HepG2 (cell line): ENCODE measurements around the gene PCBD1. TPM values are rescaled to one million over a fixed set of nuclear protein-coding genes. Genes with fewer than 3 reads are reported as not detected.

Source experiments
- ATAC-seq: fragments of 200-7000 bp; cut with Tn5 transposase; 3 replicates; pipeline ENCODE4 v1.9.1; 2020; ENCODE audit warnings: mild to moderate bottlenecking, moderate library complexity
- BruUV-seq: library from RNA; stranded (reverse); fragments of 400-500 nt; replicated peaks from 2 replicates; lab custom pipeline; 2021; lab: Mats Ljungman, UMichigan
- CTCF ChIA-PET: fragments of 300-600 bp; formaldehyde crosslinking; extraction: SDS; loops from one replicate; lab custom pipeline; 2021; ENCODE audit warnings: low total read pairs, inconsistent platforms, low intra/inter-chr PET ratio; lab: Yijun Ruan, JAX
- POLR2A ChIA-PET: fragments of 350-600 bp; sonication (Branson Sonifier 250); formaldehyde crosslinking; loops from one replicate; lab custom pipeline; 2020; ENCODE audit warnings: antibody characterized with exemption, inconsistent platforms; lab: Yijun Ruan, JAX
- DNase-seq: peaks from one replicate; pipeline ENCODE4 v3.0.0-alpha.2; 2015; ENCODE audit warnings: low spot score
- FAIRE-seq: peaks from 3 replicates; lab custom pipeline; 2011; peaks lifted over from hg19 to GRCh38; lab: Jason Lieb, UNC
- H2AFZ ChIP-seq: one replicate; pipeline ENCODE4 v1.6.1; 2011; ENCODE audit warnings: low read length, inconsistent platforms
- H3K27ac ChIP-seq: fragments of 300-600 bp; 3 replicates; pipeline ENCODE4 v1.8.0; 2011; ENCODE audit warnings: mixed run types, mild to moderate bottlenecking, mixed read lengths, low read length, inconsistent platforms; ENCODE audit not compliant: insufficient read depth; ENCODE audit errors: extremely low read length
- H3K27me3 ChIP-seq, 2 experiments: fragments of 200-600 bp in 1 of 2; 2 replicates in 1 of 2; 3 replicates in 1 of 2; pipeline versions ENCODE4 v1.6.0 to v1.8.0; 2011; ENCODE audit warnings: low read length in 2 of 2, mild to moderate bottlenecking in 2 of 2, moderate library complexity in 2 of 2, inconsistent platforms in 1 of 2; ENCODE audit not compliant: insufficient read depth in 2 of 2, control insufficient read depth in 1 of 2
- H3K36me3 ChIP-seq, 2 experiments: fragments of 200-600 bp in 1 of 2; replicated peaks in 1 of 2; 2 replicates in 1 of 2; 3 replicates in 1 of 2; pipeline versions ENCODE4 v1.5.1 to v1.8.0; 2011; ENCODE audit warnings: low read length in 2 of 2, inconsistent platforms in 1 of 2; ENCODE audit not compliant: insufficient read depth in 2 of 2, control insufficient read depth in 1 of 2
- H3K4me1 ChIP-seq: 2 replicates; pipeline ENCODE4 v1.5.1; 2012; ENCODE audit warnings: low read length, inconsistent platforms; ENCODE audit not compliant: insufficient read depth
- H3K4me2 ChIP-seq: 2 replicates; pipeline ENCODE4 v1.6.0; 2011; ENCODE audit warnings: low read depth, low read length, inconsistent platforms
- H3K4me3 ChIP-seq, 3 experiments: fragments of 200-600 bp in 1 of 3; sonication (generic), shearing (Covaris generic) in 1 of 3; replicated peaks in 1 of 3; 2 replicates each; pipeline ENCODE4 v1.5.1; 2011 to 2016; ENCODE audit warnings: low read length in 3 of 3, inconsistent platforms in 2 of 3, low read depth in 2 of 3, mild to moderate bottlenecking in 2 of 3, control low read depth in 1 of 3, mixed read lengths in 1 of 3; ENCODE audit not compliant: insufficient read depth in 1 of 3
- H3K79me2 ChIP-seq: one replicate; pipeline ENCODE4 v1.6.1; 2011; ENCODE audit warnings: low read length, inconsistent platforms; ENCODE audit not compliant: insufficient read depth
- H3K9ac ChIP-seq: 2 replicates; pipeline ENCODE4 v1.6.0; 2011; ENCODE audit warnings: mild to moderate bottlenecking, low read depth, low read length, inconsistent platforms; ENCODE audit not compliant: insufficient read depth
- H3K9me3 ChIP-seq: 2 replicates; pipeline ENCODE4 v1.5.1; 2012; ENCODE audit warnings: mild to moderate bottlenecking, low read length
- H4K20me1 ChIP-seq: 2 replicates; pipeline ENCODE4 v1.6.0; 2011; ENCODE audit warnings: inconsistent platforms, mild to moderate bottlenecking, low read length, moderate library complexity; ENCODE audit not compliant: insufficient read depth
- CBFB ChIP-seq: sonication (generic); formaldehyde crosslinking; IDR thresholded peaks from 2 replicates; pipeline ENCODE4 v1.4.0; 2020; ENCODE audit warnings: missing genetic modification reagents
- GATAD2A ChIP-seq: IDR thresholded peaks from 2 replicates; pipeline ENCODE4 v1.6.1; 2016
- JDP2 ChIP-seq: sonication (generic); formaldehyde crosslinking; IDR thresholded peaks from 2 replicates; pipeline ENCODE4 v1.8.1; 2022; ENCODE audit warnings: missing genetic modification reagents, borderline replicate concordance
- MYPOP ChIP-seq: sonication (generic); formaldehyde crosslinking; IDR thresholded peaks from 2 replicates; pipeline ENCODE4 v1.8.1; 2023; ENCODE audit warnings: mild to moderate bottlenecking, moderate library complexity, missing genetic modification reagents
- NFE2L1 ChIP-seq: sonication (generic); formaldehyde crosslinking; IDR thresholded peaks from 2 replicates; pipeline ENCODE4 v1.4.0; 2020; ENCODE audit warnings: missing genetic modification reagents, mild to moderate bottlenecking, borderline replicate concordance
- RELA ChIP-seq: sonication (generic); formaldehyde crosslinking; IDR thresholded peaks from 2 replicates; pipeline ENCODE4 v1.4.0; 2020; ENCODE audit warnings: missing genetic modification reagents
- ZMYM2 ChIP-seq: sonication (generic); formaldehyde crosslinking; IDR thresholded peaks from 2 replicates; pipeline ENCODE4 v1.8.0; 2022; ENCODE audit warnings: mild to moderate bottlenecking, missing genetic modification reagents
- ZNF276 ChIP-seq: sonication (generic); formaldehyde crosslinking; IDR thresholded peaks from 2 replicates; pipeline ENCODE4 v1.4.0; 2020; ENCODE audit warnings: mild to moderate bottlenecking, low read depth, missing genetic modification reagents
- WGBS: methylation state at CpG from one replicate; pipeline ENCODE4 v1.1.6; 2017; ENCODE audit warnings: low lambda C conversion rate; 5-methylcytosine and 5-hydroxymethylcytosine counted together
- in situ Hi-C: cut with HindIII; loops from 2 replicates; pipeline ENCODE4 v1.10.0; 2017; ENCODE audit warnings: low pct_unique_long_range_greater_than_20kb; ENCODE audit not compliant: extremely low pct_ligation_motif_present
- intact Hi-C: fragments of 100-400 bp; cut with micrococcal nuclease; formaldehyde crosslinking; loops from one replicate; pipeline ENCODE4 v1.10.0; 2022; ENCODE audit not compliant: unreplicated experiment
- polyA plus RNA-seq, 8 experiments: library from polyadenylated mRNA; depleted of rRNA in 3 of 8; stranded (reverse) in 7 of 8; unstranded in 1 of 8; fragments of >200 nt; fragmentation: Illumina TruSeq in 4 of 8; extraction: Trizol in 4 of 8; gene quantifications; 2 replicates each; pipeline versions ENCODE4 v1.2.1 to v1.2.3, GENCODE V29; 2011 to 2016; ENCODE audit warnings: low read depth in 4 of 8, missing spikeins in 1 of 8, mixed read lengths in 1 of 8; ENCODE audit not compliant: insufficient read depth in 1 of 8
- total RNA-seq, 5 experiments: library from RNA; depleted of rRNA; stranded (reverse); fragments of >200 nt; fragmentation: Illumina TruSeq; extraction: Trizol; gene quantifications; 2 replicates each; pipeline ENCODE4 v1.2.3, GENCODE V29; 2016; ENCODE audit warnings: low read depth in 1 of 5

PCBD1 gene
- total and polyA plus RNA-seq, 2 of the 13 experiments (the other 11 are each of a cell fraction or from before 2014, with no cell fraction given), result 95.3 to 168 TPM

GRCh38 chr10:70937661-70938060 is 49.3 kb upstream of the PCBD1 start:
- H3K9me3 ChIP-seq, result no peaks in the 10 kb centered on the region
- no peak for TF ChIP-seq CBFB (CRISPR knock-in tag)
- TF ChIP-seq ZMYM2 (CRISPR knock-in tag), result no peak
- WGBS, result 6% methylated on average over 3 of the region's 7 CpGs
- POLR2A ChIA-PET, result no interaction called here
- intact Hi-C loops, result no loop called here
- no peak overlapping the region for H3K4me3 ChIP-seq
- H3K27me3 ChIP-seq, result peaks cover 12 to 76% of the 10 kb centered on the region in 2 experiments; a peak in 4 of 5 replicates
- no peak overlapping the region for H3K27ac ChIP-seq
- no peak overlapping the region for H2AFZ ChIP-seq
- DNase-seq, result no peak
- ATAC-seq, result no peak
- no peaks in the 10 kb centered on the region for H3K4me1 ChIP-seq
- no peaks in the 10 kb centered on the region for H3K36me3 ChIP-seq
- in situ Hi-C loops, result no loop called here
- no peak overlapping the region for H3K4me2 ChIP-seq
- no peak for FAIRE-seq
- H4K20me1 ChIP-seq, result no peaks in the 10 kb centered on the region
- H3K9ac ChIP-seq, result no peak overlapping the region
- no TSS peak for BruUV-seq
- CTCF ChIA-PET, result no interaction called here
- no peaks in the 10 kb centered on the region for H3K79me2 ChIP-seq

GRCh38 chr10:70936111-70936510 is 47.7 kb upstream of the PCBD1 start:
- no peak for FAIRE-seq
- 30% methylated on average over 4 of the region's 6 CpGs for WGBS
- intact Hi-C loops, result no loop called here
- H3K36me3 ChIP-seq, result no peaks in the 10 kb centered on the region
- no peak overlapping the region for H3K9ac ChIP-seq
- peaks cover 16 to 88% of the 10 kb centered on the region in 2 experiments; a peak in 4 of 5 replicates for H3K27me3 ChIP-seq
- TF ChIP-seq GATAD2A (CRISPR knock-in tag) (no peak), NFE2L1 (CRISPR knock-in tag) (no peak), MYPOP (CRISPR knock-in tag) (no peak), RELA (CRISPR knock-in tag) (no peak), ZNF276 (CRISPR knock-in tag) (no peak), JDP2 (no peak)
- no peak overlapping the region for H3K4me2 ChIP-seq
- in situ Hi-C loops, result no loop called here
- H3K79me2 ChIP-seq, result no peaks in the 10 kb centered on the region
- no TSS peak for BruUV-seq
- POLR2A ChIA-PET, result no interaction called here
- no peaks in the 10 kb centered on the region for H3K9me3 ChIP-seq
- no peaks in the 10 kb centered on the region for H4K20me1 ChIP-seq
- no peak overlapping the region for H3K27ac ChIP-seq
- no peak overlapping the region for H2AFZ ChIP-seq
- ATAC-seq, result no peak
- CTCF ChIA-PET, result no interaction called here
- no peak for DNase-seq
- no peaks in the 10 kb centered on the region for H3K4me1 ChIP-seq
- H3K4me3 ChIP-seq, result no peak overlapping the region
